ENCODE data around the gene PTGFRN.
"Not testable (repeated sequence)": the region's sequence is repeated elsewhere in the genome, so short reads cannot be mapped to it uniquely, and the experiment has no call there.

The PTGFRN gene

DNA sequence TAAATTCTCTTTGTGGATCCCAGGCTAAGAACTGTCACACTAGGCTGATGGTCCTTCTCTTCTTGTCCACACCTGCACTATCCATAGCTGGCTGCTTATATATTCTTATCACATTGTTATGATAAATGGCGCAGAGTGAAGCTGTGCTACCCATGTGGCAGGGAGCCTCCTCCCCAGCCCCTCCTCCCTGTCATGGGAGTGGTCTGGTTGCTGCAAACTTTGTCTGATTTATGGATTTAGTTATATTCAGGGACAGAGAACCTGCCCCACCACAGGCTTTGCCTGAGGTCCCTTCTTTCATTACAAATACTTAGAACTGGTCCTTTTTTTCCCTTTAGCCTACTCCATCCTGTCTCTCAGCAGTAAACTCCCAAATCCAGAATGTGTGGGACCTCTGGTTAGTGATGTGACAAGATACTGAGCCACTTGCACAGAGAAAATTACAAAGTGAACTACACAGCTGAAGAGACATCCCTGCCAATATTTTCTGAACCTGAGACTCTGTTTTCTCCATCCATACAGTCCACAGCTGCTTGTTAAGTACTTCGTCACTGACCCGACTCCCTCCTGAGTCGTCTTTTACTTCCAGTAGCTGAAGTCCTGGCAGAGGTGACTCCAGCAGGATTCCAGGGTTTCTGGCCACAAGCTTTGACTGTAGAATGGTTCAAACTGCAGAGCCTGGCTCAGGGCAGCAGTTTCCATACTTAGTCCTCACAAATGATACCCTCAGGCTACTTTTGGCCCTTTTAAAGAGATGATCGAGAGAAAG lies 37.6 kb downstream of the PTGFRN start:
- DNase-seq, result no peak

DNA sequence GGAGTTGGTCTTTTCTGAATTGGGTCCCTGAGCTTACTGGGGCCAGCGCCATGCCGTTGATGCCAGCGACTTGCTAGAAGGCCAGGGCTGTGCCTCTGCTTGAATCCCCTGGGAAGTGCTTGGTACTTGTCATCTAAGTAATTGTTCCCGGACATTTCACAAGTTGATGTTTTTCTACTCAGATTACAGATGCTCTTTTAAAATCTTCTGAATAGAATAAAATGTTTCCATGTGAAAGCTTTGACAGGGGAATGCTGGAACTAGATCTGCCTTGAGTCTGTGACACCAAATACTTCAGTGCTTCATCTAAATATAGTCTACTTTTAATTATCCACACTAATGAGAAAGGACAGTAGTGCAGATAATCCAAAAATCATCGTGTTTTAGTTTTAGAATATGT lies 38.3 kb downstream of the PTGFRN start:
- no peak for DNase-seq

DNA sequence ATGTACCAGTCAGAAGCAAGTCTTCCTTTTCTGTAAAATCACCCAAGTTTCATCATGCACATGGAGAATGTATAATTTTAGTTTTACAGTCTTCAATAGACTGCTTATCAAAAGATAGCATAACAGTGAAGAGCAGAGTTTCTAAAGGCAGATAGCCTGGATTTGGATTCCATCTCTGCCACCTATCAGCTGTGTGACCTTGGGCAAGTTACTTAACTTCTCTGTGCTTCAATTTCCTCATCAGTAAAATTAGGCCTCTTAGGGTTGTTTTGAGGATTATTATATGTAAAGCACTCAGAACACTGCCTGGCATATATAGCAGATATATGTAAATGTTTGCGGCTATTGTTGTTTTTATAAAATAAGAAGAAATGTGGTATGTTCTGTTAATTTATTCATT lies 38.9 kb downstream of the PTGFRN start:
- DNase-seq, result no peak

DNA sequence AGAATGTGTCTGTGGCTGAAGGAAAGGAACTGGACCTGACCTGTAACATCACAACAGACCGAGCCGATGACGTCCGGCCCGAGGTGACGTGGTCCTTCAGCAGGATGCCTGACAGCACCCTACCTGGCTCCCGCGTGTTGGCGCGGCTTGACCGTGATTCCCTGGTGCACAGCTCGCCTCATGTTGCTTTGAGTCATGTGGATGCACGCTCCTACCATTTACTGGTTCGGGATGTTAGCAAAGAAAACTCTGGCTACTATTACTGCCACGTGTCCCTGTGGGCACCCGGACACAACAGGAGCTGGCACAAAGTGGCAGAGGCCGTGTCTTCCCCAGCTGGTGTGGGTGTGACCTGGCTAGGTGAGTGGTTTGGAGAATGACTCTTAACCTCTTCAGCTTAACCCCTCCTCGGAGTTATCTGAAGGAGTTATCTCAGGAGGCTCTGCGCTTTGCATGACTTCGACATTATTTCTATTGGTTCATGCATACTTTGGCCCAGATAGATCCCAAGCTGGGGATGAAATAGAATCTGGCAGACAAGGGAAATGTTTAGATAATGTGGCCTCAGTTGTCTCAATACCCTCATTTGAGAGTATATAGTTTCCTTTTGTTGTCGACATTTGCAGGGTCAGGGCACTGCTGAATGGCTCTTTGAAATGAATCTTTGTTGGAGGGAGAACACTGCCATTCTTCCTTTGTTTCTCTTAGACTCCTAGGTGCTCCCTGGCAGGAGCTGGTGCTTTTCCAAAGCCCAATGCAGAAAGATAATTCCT lies 39.7 kb downstream of the PTGFRN start:
- DNase-seq, result no peak

DNA sequence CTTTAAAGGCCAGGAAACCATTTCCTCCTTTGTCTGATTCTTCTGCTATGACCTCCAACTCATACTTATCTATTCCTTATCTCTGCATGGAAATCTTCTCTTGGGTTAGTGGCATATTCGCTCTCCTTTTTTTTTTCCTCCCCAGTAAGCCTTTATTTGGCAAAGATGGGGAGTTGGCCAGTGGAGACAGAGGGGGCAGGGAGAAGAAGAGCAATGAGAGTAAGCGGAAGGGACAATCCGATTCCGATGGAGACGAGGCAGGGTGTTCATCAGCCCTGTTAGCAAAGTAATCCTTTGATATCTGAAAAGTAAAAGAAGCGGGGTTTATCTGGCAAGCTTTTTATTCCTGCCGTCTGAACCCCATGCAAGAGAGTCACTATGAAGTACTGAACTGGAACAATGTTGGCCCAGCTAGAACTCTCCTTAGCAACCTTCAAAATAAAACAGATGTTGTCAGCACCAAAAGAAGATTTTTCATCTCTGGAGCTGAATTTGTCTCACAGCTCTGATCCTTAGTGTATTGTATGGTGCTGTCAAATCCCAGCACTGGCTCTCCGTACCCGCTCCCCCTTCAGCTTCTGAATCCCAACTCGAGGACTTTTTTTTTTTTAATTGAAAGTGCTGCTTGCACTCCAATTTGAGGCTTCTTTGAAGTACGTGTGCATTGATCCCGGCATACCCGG lies 40.9 kb downstream of the PTGFRN start:
- no peak for DNase-seq

DNA sequence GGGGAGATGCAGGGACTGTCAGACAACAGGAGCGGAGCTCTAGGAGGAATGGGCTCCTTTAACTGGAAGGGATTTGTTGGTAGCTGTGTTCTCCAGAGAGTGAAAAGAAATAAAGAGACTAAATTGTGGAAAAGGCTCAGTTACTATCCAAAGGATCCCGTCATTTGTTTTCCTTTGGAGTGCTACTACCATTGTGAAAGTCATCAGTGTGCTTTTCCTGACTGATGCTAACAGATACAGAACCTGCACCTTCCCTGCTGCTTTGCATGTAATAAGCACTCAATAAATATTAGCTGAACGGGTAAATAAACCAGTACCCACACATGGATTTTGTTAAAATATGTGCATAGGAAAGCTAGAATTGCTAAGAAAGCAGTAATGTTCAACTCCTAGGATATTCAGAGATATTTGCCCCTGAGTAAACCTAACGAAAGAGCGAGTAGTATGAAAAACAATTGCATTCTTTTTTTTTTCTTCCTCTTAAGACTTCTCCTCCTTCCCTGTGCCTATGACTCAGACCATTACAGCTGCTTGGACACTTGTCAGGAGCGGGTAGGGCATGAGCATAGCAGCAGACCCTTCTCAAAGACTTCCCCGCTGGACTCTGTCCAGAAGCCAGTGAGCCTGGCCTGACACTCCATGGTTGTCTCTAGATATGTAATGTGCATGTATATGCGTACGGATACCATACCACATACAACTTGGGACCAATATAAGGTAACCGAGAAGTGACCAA lies 41.7 kb downstream of the PTGFRN start:
- no peak for DNase-seq

DNA sequence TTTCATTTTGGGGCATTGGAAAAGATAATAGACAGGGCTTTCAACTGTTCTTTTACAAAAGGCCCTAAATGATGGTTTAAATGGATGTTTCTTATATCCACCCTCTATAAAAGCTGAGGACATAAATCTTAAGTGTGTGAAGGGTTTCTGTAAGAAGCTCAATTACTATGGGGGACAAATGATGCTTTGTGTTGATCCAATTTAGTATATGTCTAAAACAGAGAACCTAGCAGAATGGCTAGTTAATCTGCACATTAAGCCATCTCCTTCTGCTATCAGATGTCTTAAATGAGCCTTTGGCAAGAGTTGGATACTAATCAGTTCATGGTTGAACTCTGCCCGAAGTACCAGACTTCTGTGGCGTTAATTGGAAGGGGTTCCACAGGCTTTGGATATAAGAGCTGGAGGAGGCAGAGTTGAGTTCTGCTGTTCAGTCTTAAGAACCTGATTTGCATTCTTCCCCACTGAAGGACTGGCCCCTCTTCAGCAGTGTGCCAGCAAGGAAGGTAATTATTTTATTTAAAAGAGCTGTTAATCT lies 43.1 kb downstream of the PTGFRN start:
- no peak for DNase-seq

DNA sequence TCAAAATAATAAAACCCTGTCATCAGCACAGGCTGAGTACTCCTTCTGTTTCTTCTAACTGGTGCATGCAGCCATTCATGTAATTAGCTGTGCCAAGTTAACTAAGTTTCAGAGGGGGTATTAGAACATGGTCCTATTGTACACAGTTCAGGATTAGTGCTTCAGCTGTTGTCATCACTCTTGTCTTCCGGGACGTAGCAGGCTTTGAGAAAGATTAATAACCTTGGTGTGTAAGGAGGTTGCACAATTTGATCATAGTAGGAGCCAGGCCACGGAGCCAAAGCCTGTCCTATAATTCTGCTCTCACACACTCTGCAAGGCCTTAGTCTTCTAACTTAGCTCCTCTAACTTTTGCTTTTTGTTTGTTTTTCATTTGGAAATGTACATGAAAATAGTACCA lies 44.7 kb downstream of the PTGFRN start:
- no peak for DNase-seq

DNA sequence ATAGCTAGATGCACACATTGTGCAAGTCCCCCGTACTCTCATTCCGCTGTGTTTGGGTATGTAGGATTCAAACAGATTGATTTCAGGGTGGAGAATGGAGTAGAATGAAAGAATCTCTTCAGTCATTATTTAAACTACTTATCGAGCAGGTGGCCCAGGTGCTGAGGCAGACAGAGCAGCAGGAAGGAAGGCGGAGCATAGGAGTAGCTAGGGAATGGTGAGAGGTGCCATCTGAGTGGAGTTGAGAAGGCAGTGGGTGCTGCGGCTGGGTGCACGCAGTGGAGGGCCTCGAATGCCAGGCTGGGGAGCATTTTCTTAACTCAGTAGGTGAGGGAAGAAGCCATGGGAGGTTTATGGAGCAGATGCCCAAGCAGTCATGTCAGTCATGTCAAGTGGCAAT lies 46.7 kb downstream of the PTGFRN start:
- DNase-seq, result no peak

DNA sequence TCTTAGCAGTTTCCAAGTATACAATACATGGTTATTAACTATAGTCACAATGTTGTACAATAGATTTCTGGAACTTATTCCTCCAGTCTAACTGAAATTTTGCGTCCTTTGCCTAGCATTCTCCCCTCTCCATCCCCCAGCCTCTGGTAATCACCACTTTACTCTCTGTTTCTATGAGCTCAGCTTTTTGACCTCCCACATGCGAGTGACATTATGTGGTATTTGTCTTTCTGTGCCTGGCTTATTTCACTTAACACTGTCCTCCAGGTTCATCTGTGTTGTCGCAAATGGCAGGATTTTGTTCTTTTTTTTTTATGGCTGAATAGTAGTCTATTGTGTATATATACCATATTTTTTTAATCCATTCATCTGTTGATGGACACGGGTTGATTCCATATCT lies 47.9 kb downstream of the PTGFRN start:
- DNase-seq, result no peak

DNA sequence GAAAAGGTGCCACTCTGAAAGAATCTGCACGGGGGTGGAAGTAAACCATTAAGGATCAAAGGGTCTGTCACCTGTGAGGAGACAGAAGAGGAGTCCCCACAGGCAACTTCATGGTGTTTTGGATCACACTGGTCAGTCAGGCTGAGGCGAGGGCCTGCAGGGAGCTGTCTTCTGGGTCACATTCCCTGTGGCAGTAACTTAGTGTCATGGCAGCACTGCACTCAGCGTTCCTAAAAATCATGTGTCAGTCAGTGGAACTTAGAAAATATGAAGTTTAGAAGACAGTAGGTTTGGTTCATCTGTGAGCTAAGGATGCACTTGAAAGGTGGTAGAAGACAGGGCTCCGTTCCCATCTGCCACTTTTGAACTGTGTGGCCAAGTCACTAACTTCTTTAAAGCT lies 48.4 kb downstream of the PTGFRN start:
- DNase-seq, result no peak

DNA sequence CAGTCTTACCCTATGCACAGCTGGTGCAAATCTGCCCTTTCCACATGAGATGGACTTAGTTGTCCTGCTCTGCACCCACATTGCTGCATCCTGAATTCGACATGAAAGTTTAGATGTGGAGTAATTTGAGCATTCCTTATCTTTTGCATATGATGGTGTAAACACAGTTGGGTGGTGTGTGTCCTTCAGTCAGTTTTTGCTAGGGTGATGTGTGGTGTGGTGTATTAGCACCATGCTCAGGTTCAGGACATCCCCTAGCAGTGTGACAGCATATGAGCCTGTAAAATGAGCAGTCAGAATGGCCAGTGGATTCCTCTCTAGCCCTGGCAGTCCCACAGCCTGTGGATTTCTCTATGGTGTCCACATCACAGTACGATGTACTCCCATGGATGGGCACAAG lies 49.3 kb downstream of the PTGFRN start:
- DNase-seq, result no peak

DNA sequence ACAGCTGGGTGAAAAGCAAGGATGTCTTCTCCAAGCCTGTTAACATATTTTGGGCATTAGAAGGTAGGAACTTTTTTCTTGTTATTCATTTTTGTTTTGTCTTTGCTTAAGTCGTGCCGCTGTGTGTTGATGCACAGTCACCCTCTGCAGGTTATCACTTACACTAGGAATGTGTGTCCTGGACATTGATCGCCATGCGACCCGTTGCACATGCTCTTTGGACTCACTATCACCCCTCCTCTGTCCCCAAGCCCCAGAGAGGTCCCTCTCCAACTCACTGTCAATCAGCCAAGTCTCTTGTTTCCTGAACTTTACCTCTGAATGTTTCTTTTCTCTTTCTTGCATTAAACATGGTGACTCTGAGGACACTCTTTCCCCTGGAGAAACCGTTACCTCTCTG lies 51.9 kb downstream of the PTGFRN start:
- no peak for DNase-seq

DNA sequence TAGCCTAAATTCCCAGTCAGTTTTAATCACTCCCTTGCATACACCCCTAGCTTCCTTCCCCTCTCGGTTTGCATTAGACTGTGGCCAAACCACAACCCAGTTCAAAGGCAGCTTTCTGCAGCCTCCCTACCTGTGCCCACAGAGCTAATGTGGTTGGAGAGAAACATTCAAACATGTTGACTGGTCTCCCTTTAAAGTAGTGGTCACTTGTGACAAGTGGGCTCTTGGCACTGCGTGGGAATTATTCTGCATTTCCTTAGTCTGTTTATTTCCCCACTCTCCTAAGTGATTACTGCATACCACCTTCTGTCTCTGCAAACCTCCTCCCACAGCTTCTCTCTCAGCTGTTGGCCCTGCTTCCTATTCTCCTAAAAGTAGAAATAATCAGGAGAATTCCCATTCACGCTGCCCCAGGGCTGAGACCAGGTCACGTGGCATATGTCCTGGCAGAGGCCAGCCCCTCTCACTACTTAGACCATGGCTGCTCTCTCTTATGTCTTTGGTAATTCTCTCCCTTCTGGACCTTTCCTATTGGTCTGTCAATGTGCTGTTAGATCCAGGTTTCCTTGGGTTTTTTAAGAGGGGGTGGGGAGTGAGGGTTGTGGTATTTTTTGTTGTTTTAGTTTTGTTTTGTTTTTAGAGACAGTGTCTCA lies 53.4 kb downstream of the PTGFRN start:
- DNase-seq, result no peak

DNA sequence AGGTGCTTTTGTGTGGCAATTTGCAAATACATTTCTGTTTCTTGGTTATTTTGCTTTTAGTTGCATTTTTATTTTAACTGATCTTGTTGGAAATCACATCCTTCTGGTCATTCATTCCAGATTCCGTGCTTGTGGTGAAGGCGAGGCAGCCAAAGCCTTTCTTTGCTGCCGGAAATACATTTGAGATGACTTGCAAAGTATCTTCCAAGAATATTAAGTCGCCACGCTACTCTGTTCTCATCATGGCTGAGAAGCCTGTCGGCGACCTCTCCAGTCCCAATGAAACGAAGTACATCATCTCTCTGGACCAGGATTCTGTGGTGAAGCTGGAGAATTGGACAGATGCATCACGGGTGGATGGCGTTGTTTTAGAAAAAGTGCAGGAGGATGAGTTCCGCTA lies 57.1 kb downstream of the PTGFRN start:
- DNase-seq, result no peak

DNA sequence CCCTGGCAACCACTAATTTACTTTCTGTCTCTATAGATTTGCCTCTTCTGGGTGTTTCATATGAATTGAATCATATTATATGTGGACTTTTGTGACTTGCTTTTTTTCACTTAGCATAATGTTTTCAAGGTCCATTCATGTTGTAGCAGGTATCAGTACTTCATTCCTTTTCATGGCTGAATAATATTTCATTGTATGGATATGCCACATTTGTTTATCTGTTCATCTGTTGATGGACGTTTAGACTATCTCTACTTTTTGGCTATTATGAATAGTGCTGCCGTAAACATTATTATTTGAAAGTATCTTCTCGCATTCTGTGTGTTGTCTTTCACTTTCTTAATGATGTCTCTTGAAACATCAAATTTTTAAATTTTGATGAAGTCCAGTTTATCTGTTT lies 59.0 kb downstream of the PTGFRN start:
- DNase-seq, result no peak

DNA sequence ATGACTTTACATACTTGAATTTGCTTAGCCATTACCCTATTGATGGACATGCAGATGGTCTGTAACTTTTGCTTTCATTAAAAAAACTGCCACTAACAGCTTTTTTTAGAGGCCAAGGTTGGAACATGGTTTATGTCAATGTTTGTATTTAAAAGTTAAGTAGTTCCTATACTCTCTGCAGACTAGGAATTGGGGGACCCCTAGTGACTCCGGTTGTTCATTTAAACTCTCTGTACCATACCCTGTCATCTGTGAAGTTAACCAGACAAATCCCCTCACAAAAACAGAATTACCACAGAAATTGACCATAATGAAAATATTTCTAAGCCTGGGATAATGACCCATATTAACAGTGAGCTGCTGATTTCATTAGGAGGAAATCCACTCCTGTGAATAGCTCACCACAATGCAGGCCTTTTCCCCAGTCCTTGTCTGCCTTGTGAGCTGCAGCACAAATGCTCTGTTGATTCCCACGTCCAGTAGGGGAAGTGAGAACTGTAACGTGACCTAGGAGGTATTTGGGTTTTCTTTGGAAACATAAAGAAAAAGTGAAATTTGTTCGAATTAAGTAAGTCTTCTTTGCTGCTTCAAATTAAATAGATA lies 61.6 kb downstream of the PTGFRN start:
- no peak for DNase-seq

DNA sequence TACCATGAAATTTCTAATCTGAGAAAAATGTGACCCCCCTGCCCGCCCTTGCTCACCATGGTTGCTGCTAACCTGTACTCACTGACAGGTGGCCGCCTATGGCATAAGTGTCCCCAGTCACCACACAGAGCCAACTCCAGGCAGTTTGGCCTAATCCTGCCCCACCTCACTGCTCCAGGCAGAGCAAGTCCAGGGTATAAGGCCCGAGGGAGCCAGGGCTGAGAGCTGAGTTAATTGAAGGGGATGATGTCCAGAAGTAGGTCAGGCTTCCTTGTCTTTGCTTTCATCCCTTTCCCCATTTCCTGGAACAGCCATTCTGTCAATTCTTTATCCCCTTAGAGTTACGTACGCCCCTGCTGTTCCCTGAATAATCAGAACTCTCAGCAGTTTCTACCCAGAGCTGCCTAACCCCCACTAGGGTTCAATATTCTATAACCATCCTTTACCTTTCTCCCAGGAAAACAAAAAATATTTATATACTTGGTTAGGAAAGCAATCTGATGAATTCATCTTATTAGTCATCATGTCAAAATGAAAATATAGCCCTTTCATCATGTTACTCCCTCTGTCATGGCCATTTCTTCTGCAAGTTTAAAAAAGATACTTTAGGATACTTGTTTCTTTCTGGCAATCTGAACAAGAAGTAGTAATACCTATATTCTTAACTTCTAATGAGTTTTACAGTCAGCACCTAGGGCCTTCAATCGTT lies 62.4 kb downstream of the PTGFRN start:
- DNase-seq, result no peak

DNA sequence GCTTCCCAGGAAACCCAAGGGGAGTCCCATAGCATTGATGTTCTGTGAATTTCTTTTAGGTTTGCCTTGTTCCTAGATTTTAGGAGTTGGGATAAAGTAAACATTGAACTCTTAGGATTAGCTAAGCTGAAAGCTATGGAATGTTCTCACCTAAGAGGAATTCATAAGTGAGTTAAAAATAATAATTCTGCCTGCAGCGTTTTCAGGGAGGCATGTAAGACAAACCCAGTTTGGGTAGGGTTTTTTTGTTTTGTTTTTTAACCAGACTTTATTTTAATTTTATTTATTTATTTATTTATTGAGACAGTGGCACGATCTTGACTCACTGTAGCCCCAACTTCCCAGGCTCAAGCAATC lies 62.9 kb downstream of the PTGFRN start:
- DNase-seq, result no peak

DNA sequence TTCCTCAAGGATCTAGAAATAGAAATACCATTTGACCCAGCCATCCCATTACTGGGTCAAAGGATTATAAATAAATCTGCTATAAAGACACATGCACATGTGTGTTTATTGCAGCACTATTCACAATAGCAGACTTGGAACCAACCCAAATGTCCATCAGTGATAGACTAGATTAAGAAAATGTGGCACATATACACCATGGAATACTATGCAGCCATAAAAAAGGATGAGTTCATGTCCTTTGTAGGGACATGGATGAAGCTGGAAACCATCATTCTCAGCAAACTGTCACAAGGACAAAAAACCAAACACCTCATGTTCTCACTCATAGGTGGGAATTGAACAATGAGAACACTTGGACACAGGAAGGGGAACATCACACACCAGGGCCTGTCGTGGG lies 70.6 kb downstream of the PTGFRN start:
- not testable (repeated sequence) for DNase-seq

DNA sequence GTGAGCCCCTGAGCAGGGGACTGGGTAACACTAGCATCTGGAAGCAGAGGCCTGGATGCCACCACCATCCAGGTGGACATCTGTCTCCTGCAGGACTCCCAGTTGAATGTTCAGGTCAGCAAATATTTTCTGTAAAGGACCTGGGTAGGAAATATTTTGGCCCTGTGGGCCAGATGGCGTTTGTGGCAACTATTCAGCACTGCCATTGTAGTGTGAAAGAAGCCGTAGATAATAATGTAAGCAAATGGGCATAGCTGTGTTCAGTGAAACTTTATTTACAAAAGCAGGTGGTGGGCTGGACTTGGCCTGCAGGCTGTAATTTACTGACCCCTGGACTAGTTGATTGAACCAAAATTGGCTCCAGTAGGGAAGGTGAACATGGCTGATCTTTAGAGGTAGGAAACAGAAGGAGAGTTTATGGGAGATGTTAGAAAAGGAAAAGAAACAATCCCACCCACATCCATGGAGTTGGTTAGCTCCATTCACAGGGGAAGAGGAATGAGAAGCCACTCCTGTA lies 71.9 kb downstream of the PTGFRN start:
- no peak for DNase-seq

Data from activated effector memory CD4-positive, alpha-beta T cell treated with Interleukin-2 at 50 U/mL for 16 hours (primary cell).